Uterus (tissue), 4 donors: ENCODE measurements around the gene C1orf159. TPM values are rescaled to one million over a fixed set of nuclear protein-coding genes. Genes with fewer than 3 reads are reported as not detected.

Source experiments
- DNase-seq, 2 donors: peaks; one replicate each; pipeline ENCODE4 v3.0.0-alpha.2; 2019 to 2020
- H3K27ac ChIP-seq, 2 donors: fragments of 200-600 bp; sonication (generic); 1 replicate in 1 of 2; 2 replicates in 1 of 2; pipeline ENCODE4 v1.5.1; 2016 to 2018
- H3K27me3 ChIP-seq, 2 donors: fragments of 200-600 bp; sonication (generic); one replicate each; pipeline ENCODE4 v1.5.1; 2018 to 2019; ENCODE audit warnings: control low read depth in 1 of 2
- H3K36me3 ChIP-seq, 2 donors: fragments of 200-600 bp; sonication (generic); one replicate each; pipeline ENCODE4 v1.5.1; 2019; ENCODE audit warnings: control low read depth in 1 of 2
- H3K4me1 ChIP-seq, 2 donors: fragments of 200-600 bp; sonication (generic); one replicate each; pipeline ENCODE4 v1.5.1; 2018 to 2019; ENCODE audit warnings: control low read depth in 1 of 2
- H3K4me3 ChIP-seq, 2 donors: fragments of 200-600 bp; sonication (generic); 1 replicate in 1 of 2; 2 replicates in 1 of 2; pipeline ENCODE4 v1.5.1; 2018 to 2019; ENCODE audit warnings: mild to moderate bottlenecking in 1 of 2
- H3K9me3 ChIP-seq, 2 donors: fragments of 200-600 bp; sonication (generic); one replicate each; pipeline ENCODE4 v1.5.1; 2019; ENCODE audit warnings: control low read depth in 1 of 2
- CTCF ChIP-seq, 4 experiments: fragments of 200-600 bp in 2 of 4; fragments of 450-650 bp in 2 of 4; sonication (generic) in 2 of 4; IDR thresholded peaks; one replicate each; pipeline ENCODE4 v1.5.1; 2016 to 2019; ENCODE audit warnings: antibody characterized with exemption in 4 of 4, mild to moderate bottlenecking in 2 of 4, moderate library complexity in 1 of 4
- POLR2A ChIP-seq, 2 donors: fragments of 450-650 bp; IDR thresholded peaks; one replicate each; pipeline ENCODE4 v1.6.1; 2016; ENCODE audit warnings: antibody characterized with exemption in 2 of 2, mild to moderate bottlenecking in 1 of 2, moderate library complexity in 1 of 2
- intact Hi-C: fragments of 100-400 bp; cut with DNase I; formaldehyde crosslinking; loops from one replicate; pipeline ENCODE4 v1.15.1; 2023; ENCODE audit warnings: low total_unique reads
- total RNA-seq, 4 donors: library from RNA; depleted of rRNA in 3 of 4; stranded (reverse); fragments of >200 nt in 3 of 4; gene quantifications; one replicate each; pipeline versions ENCODE4 v1.1.0 to v1.2.4, GENCODE V29; 2014 to 2023
- donor health status: DM: yes; HTN: yes; CAD: no.

C1orf159 gene
- total RNA-seq, 4 donors from 2014 or later, result 4.9 to 20.0 (median 17.9) TPM

DNA sequence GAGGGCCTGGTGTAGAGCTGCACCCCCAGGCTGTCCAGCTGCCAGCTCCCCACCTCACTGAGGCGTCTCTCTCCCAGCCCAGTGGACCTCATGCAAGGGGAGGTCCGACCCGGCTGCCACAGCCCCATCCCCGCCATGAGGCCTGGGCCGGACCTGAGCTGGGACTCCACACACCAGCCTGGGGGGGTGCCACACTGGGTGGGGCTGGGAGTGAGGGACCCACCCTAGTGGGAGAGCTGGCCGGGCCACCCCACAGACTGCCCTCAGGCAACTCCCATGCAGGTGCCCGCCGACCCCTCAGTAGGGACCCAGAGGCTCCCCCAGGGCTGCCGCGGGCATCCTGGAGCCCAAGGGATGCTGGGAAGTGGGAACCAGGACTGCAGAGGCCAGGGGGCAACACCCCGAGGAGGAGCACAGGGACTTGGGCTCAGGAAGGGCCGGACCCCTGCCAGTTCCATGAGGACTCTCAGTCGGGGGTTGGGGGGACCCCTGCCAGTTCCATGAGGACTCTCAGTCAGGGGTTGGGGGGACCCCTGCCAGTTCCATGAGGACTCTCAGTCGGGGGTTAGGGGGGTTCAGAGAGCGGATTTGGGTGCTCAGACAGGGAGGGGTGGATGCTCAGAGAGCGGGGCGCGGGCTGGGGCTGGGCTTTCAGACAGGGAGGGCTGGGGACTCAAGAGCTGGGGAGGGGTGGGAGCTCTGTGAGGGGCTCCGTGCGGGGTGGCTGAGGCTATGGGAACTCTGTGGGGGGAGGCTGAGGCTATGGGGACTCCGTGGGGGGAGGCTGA is 40.5 kb downstream of the C1orf159 start:
- no peak for TF ChIP-seq POLR2A (IDR thresholded peaks at IDR 0.05)
- TF ChIP-seq CTCF (IDR thresholded peaks at IDR 0.05), result no peak
- DNase-seq, result no peak
- no peak overlapping the region for H3K4me3 ChIP-seq
- H3K36me3 ChIP-seq, result no peaks in the 10 kb centered on the region
- no peak overlapping the region for H3K27ac ChIP-seq
- no peaks in the 10 kb centered on the region for H3K27me3 ChIP-seq
- H3K9me3 ChIP-seq, result no peaks in the 10 kb centered on the region
- peaks cover 0 to 10% of the 10 kb centered on the region in 2 donors for H3K4me1 ChIP-seq
- intact Hi-C loops, result no loop called here

GRCh38 chr1:1074631-1075147 is 41.2 kb downstream of the C1orf159 start:
- DNase-seq, result no peak
- Histone ChIP-seq H3K27ac (no peak overlapping the region), H3K27me3 (peaks cover 0 to 2% of the 10 kb centered on the region in 2 donors), H3K4me1 (peaks cover 0 to 4% of the 10 kb centered on the region in 2 donors), H3K4me3 (no peak overlapping the region), H3K9me3 (no peaks in the 10 kb centered on the region), H3K36me3 (no peaks in the 10 kb centered on the region)
- TF ChIP-seq POLR2A (IDR thresholded peaks at IDR 0.05), result no peak
- TF ChIP-seq CTCF (IDR thresholded peaks at IDR 0.05), result no peak
- intact Hi-C loops, result no loop called here

DNA sequence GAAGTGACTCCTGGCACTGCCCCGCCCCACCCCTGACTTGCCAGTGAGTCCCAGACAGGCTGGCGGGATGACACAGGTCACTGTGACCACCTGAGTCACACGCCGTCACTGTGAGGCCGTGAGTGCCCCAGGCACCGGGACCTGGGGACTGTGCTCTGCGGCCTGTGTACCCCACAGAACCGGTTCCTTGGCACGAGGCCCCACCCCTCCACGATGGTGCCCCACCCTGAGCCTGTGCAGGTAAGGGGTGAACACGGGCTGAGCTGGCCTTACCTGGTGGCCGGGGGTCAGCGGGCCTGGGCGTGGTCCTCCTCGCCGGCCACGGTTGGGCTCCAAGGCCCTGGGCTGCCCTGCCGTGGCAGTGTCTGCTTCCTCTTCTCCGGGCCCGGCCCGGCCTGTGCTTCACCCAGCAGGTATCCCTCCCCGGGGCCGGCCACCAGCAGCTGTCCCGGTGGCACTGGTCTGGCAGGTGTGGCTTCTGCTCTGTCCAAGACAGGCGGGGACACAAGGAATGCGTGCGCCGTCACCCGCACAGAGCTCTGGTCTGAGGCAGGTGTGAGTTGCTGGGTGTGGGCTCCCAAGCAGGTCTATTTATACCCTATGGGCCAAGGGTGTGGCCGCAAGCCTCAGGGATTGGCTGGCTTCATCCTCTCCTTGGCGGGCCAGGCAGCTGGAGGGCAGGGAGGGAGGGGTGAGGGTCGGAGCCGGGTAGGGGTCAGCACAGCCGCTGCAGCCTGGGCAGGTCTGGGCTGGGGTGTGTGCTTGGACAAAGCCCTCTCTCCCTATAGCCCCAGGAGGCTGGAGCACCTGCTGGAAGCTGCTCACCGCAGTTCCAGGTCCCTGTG is 41.9 kb downstream of the C1orf159 start, which contains the start of gene RNF223:
TSS of gene RNF223 (minus strand) at position 564 of the 845 bp plus-strand sequence. CDS start 1,740 bp downstream, outside the sequence.
- Histone ChIP-seq H3K9me3 (no peaks in the 10 kb centered on the region), H3K4me1 (peaks cover 0 to 6% of the 10 kb centered on the region in 2 donors), H3K36me3 (no peaks in the 10 kb centered on the region), H3K27ac (no peak within 1 kb of the TSS), H3K27me3 (peaks cover 0 to 8% of the 10 kb centered on the region in 2 donors), H3K4me3 (no peak within 1 kb of the TSS)
- TF ChIP-seq POLR2A (IDR thresholded peaks at IDR 0.05) (no peak), CTCF (IDR thresholded peaks at IDR 0.05) (no peak)
- DNase-seq, result no peak
- intact Hi-C loops, result no loop called here

GRCh38 chr1:1072849-1073742 is 42.8 kb downstream of the C1orf159 start:
- H3K36me3 ChIP-seq, result no peaks in the 10 kb centered on the region
- H3K27me3 ChIP-seq, result peaks cover 2 to 16% of the 10 kb centered on the region in 2 donors
- no peak overlapping the region for H3K27ac ChIP-seq
- intact Hi-C loops, result no loop called here
- no peak for DNase-seq
- no peak overlapping the region for H3K4me3 ChIP-seq
- H3K4me1 ChIP-seq, result peaks cover 0 to 12% of the 10 kb centered on the region in 2 donors
- no peak for TF ChIP-seq POLR2A (IDR thresholded peaks at IDR 0.05)
- no peak for TF ChIP-seq CTCF (IDR thresholded peaks at IDR 0.05)
- H3K9me3 ChIP-seq, result no peaks in the 10 kb centered on the region
